GM19467 (cell line): ENCODE data around the gene BTC.
"Not testable (repeated sequence)": the region's sequence is repeated elsewhere in the genome, so short reads cannot be mapped to it uniquely, and the experiment has no call there.

Source experiments
- ATAC-seq: cut with Tn5 transposase; IDR thresholded peaks from one replicate; pipeline ENCODE4 v1.9.1; 2021; ENCODE audit warnings: mild to moderate bottlenecking, moderate library complexity; ENCODE audit not compliant: unreplicated experiment

BTC gene, protein sequence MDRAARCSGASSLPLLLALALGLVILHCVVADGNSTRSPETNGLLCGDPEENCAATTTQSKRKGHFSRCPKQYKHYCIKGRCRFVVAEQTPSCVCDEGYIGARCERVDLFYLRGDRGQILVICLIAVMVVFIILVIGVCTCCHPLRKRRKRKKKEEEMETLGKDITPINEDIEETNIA

DNA sequence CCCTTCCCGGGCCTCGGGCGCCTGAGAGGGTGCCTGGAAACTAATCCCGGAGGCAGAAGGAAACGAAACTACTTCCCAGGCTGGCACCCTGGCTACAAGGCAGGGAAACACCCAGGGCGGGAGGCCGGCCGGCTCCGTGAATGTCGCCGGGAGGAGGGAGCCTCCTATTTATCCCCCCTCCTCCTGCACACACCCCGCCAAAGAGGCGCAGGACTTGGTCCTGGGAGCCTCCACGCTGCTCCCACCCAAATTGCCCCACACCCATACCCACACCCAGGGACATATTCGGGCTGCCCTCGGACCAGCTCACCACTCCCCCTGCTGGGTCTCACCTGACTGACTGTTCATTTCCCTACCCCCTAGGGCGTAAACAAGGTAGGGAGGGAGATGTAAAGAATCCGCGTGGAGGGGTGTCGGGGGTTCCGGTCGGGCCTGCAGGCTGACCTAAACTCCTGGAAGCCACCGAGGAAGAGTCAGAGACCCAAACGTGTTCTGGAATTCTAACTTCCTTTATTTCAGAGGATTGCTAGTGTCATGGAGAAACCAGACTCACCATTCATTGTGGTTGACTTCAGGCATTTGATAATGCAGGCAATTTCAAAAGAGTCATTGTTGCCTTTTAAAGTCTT lies at the start of gene BTC:
Gene BTC, minus strand, starts transcription at position 142 of the 629 bp plus-strand sequence. CDS start 198 bp downstream, outside the sequence.
- ATAC-seq = no peak

DNA sequence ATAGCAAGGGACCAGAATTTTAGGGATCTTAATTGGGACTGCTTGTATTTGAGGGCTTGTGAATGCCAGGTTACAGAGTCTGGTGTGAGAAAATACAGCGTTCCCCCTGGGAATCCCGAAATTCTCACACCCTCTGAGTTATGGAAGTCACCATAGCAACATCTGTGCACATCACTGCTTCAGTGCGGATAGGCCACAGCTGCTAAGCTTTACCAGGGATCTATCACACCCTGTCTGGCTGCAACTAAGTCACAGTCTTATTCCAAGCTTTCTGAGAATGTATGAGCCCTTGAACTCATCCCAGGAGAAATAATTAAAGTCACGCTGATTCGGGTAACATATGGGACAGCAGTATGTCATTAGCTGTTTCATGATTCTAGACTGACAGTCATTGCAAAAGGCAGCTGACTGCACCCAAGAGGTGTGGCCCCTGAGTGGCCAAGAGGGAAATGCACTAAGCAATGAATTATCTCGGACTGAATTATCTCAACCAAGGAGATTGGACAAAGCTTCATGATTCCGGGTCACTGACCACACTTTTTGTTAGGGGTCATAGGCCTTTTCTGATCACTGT lies 46.7 kb upstream of the BTC start:
- no peak for ATAC-seq

DNA sequence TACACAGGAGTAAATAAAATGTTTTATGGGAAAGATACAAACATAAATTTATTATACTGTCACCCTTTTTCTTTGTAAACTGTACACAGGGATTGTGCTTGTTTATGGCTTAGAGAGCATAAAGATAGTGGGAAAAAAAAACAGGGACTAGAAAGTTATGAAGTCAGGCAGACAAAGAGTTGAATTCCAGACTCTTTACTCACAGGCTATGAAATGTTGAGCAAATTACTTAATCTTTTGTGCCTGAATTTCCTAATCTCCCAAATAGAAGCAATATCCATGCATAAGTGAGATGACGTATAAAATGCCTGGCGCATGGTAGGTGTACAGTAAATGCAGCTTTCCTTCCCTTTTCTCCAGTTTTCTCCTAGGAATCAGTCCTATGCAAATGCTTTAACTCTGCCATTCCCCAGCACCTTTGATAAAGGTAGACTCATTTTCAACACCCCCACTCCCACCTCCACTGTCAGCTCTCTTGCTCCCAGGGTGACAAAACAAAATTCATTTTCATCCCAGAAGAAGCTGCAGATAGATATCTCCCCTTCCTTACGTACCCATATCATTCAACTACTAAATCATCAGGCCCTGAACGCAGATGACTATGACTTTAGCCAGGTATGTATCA lies 44.5 kb upstream of the BTC start:
- no peak for ATAC-seq

DNA sequence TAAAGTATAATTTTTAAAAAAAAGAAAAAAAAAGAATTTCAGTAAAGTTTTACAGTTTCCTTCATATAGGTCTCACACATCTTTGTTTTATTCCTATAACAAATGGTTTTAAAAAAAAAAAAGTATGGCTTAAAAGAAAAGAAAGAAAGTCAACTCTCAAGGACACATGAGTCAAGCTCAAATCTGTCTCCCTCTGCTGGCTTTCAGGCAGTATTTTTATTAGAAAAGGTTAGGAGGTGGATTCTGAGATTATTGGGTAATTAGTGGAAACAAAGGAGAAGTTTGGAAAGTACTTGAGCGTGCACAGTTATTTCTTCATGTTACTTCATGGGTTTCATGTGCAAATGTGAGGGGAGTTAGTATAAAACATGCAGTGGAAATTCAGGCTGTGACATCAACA lies 36.6 kb upstream of the BTC start:
- ATAC-seq = no peak

DNA sequence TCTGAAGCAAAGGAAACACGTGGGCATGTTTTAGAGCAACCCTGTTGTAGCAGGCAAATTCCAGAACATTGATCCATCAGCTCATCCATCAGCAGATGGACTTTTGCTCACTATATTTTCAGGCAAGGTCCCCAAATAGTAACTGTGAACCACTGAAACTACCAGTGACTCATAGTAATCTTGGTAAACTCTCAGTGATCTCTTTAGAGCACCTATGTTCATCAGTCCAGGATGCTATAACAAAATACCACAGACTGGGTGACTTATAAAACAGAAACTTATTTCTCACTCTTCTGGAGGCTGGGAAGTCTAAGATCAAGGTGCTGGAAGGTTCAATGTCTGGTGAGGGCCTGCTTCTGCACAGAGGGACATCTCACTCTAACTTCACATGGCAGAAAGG lies 28.9 kb upstream of the BTC start:
- no peak for ATAC-seq

DNA sequence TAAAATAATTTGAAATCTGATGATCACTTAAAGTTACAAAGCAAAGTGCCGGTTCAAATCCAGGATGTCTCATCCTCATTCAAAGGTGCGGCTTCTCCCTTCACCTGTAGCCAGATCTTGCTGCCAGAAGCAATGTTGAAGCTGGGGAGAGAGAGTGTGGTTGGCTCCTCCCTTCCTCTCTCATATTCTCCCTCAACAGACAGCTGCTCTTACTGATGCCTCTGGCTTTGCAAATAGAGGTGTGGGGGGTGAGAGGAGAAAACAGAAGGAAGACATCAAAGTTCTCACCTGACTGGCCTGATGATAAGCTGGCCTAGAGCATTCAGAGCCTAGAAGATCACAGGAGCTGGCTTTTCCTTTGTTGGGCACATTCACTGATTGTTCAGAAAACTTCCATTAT lies 28.3 kb upstream of the BTC start:
- no peak for ATAC-seq

DNA sequence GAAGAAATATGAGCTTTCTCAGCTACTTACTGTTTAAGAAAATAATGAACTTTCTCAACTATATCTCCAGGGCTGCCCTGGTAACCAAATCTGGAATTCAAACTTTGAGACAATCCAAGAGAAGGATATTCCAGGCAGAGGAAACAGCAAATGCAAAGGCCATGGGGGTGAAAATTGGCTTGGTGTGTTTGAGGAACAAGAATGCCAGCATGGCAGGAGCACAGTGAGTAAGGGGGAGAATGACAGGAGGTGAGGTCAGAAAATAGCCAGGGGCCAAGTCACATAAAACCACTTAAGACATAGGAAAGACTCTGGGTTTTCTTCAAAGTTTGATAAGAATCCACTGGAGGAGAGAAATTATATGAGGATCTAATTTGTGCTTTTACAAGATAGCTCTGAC lies 27.2 kb upstream of the BTC start:
- ATAC-seq = no peak

DNA sequence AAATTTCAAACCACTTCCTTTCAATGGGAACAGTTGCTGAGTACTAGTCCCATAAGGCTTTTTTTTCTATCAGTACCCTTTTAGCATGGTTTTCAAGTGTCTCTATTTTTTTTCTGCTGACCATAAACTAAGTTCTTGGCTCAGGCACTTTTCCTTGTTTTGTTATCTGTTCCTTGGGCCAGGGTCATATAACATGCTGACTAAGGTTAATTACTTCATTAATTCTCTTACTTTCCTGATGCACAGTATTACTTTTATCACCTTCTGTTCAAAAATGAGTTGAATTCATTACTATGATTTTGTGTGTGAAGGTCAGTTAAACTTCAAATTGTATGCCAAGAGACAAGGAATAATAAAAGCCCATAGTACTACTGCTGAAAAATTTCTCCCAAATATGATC lies 19.7 kb upstream of the BTC start:
- ATAC-seq = no peak

DNA sequence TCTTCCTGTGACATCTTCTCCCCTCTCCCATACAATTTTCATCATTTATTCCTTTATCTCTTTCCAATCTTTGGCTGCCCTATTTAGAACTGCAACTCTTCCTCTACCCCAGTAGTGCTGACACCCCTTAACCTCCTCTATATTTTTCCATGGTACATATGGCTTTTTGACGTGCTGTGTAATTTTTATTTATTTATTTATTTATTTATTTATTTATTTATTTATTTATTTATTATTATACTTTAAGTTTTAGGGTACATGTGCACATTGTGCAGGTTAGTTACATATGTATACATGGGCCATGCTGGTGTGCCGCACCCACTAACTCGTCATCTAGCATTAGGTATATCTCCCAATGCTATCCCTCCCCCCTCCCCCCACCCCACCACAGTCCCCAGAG lies 17.7 kb upstream of the BTC start:
- ATAC-seq = not testable (repeated sequence)

DNA sequence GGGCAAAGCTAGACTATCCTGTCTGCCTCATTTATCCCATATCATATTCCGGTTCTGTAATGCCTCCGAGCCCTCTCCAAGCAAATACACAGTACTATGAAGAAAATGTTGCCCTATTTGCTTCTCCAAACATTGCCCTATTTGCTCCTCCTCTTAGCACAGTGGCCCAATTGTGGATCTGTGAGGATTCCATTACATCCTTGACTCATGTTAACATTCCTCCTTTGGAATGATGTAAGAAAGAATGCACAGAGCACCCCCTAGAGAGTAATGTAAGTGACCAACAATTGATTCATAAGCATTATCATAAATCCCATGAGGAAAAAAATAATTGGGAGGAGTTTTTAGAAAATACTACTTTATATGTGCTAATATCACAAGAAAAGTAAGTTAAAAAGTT lies 11.3 kb upstream of the BTC start:
- no peak for ATAC-seq

DNA sequence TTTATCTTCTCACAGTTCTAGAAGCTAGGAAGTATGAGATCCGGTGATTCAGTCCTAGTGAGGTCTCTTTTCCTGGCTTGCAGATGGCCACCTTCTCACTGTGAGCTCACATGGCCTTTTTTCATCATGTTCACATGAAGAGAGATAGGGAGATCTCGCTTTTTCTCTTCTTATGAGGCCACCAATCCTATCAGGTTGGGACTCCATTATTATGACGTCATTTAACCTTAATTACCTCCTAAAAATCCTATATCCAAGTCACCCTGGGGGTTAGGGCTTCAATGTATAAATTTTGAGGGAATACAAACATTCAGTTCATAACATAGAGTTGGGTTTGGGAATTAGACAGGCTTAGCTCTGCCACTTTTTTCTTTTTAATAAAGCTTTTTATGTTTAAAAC lies 6.0 kb upstream of the BTC start:
- ATAC-seq = no peak

DNA sequence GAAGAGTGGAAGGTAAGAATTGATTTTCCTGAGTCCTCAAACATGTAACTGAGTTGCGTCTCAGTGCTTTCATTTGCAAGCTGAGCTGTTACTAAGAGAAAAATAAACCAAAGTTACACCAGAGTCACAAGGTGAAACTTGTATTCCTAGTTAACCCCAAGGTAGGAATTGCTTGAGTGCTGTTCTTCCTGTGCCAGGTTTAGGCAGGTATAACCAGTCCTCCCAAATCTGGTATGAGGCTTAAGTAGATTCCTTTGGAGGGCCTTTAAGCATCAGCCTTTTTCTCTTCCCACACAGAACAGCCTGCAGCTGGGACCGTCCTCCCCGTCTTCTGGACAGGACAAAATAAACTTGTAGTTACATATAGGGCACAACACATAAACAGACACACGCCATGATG lies 2.3 kb upstream of the BTC start:
- no peak for ATAC-seq

DNA sequence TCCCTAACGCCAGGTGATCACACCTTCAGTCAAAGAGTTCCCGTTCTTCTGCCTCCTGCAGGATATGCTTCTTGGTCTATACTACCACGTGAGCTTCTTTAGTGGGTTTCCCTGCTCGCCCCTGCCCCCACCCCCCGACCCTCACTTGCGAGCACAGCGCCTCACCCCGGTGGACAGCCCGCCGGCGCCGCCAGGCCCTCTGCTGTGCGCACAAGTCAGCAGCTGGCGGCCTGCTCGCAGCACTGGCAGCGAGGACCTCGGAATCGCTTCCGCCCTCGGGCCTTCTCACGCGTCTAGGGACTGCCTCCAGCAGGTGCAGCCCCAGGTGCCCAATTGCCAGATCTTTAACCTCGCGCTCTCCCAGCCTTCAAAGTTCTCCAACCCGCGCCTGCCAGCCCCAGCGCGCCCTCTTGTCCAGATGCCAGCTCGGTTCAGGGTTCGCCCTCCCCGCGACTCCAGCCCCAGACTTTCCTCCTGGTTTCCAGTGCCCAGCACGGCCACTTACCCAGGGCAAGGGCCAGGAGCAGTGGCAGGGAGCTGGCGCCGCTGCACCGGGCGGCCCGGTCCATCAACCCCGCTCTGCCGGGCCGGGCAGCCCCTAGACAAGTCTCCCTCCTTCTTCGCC lies 454 bp downstream of the BTC start:
- ATAC-seq = no peak

DNA sequence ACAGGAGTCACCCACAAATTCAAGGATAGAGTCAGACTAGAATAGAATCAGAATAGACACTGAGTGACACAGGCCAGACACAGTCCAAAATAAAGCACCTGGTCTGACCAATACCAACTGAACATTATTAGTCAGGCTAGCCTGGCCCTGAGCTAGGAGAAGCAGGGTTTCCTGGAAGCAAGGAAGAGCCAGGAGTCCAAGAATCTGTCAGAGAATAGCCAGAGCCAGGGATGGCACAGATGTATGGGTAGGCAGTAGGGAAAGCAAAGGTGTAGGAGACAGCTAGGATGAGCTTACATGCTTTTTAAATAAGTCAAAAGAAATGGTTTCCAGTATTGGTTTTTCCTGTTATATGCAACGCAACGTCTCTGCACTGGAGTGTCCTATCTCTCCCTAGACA lies 3.7 kb downstream of the BTC start:
- ATAC-seq = no peak

DNA sequence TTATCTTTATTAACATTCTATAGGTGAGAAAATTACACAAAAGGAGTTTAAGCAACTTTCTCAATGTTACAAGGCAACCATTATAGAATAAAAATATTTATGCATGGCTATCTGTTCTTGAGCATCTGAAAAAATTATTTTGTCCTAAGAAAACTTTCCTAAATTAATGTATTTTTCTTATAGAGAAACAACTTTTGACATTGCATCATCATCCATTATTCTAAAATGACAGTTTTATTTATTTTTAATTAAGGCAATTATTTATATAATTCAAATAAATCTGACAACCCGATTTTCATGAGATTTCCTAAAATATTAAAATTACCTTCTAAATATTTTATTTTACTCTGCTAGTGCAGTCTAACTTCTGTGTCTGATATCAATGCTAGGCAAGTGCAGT lies 4.8 kb downstream of the BTC start:
- ATAC-seq = no peak

DNA sequence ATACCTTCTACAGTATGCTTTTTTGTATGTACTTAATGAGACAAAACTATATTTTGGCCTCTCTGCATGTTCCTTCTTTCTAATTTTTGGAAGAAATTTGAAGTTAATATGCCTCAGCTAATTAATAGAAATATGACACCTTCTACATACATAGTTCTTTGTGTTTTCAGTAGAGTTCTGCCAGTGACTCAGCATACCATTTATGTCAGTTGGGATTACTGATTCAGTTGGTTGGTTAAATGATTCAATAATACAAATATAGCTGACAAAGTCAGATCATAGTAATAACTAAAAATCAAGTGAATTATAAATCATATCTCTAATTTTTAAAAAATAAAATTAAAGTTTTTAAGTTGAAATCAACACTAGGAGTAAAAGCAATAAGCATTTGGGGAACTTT lies 16.8 kb downstream of the BTC start:
- ATAC-seq = no peak

DNA sequence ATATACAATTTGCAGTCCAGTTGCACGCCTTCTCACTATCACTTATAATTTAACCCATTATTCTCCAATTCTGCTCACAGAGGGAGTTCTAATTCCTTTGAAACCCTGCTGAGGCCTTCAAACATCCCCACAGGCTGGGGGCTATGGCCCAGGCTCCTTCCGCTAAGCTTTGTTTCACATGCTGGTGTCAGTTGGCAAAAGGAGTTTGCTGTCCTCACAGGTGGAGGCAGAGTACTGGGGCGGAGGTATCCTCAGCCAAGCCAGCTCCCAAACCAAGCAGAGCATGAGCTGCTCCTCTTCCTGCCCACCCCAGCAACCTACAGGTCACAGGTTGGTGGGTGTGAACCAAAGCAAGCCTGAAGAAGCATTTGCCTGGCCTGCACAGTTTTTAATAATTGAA lies 21.5 kb downstream of the BTC start:
- ATAC-seq = no peak

DNA sequence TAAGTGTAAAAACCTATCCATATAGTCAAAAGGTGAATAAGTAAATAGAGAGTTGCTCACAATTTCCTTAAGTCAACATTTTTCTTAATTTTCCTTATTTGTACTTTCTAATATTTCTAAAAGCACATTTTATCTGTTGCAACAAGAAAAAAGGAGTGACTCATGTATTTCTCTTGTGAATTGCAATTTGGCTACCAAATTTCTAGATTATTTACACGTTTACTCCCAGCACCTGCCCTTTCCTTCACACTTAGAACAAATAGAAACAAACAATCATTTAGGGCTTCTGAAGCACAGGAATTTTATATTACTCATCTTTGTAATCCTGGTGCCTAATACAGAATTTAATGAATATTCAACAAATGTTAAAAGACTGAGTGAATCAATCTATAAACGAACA lies 22.2 kb downstream of the BTC start:
- ATAC-seq = no peak

DNA sequence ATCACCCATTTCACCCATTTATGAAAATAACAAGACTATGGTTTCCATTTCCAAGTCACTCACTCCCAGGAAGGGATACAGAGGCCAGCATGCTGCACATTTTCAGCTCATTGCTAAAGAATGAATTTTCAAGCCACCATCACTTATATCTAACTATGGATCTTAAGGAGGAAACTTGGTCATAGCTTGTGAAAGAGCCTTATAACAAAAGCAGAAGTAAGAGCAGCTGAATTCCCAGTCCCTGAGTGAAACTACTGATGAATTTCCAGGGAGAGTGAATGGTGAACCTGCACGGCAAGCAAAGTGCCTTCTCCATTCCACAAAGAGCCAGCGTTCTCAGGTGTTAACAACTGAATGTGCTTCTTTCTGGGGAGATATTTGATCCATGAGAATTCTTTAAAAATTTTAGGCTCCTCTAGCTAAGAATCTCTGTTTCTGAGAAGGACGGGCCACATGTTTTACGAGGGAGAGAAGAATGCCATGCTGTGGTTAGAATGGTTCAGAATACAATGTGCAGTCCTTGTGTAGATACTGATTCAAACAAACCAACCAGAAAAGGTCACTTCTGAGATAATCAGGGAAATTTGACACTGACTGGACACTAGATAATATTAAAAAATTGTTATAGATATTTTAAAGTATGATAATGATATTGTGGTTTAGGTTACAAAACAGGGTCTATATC lies 24.0 kb downstream of the BTC start:
- ATAC-seq = no peak

DNA sequence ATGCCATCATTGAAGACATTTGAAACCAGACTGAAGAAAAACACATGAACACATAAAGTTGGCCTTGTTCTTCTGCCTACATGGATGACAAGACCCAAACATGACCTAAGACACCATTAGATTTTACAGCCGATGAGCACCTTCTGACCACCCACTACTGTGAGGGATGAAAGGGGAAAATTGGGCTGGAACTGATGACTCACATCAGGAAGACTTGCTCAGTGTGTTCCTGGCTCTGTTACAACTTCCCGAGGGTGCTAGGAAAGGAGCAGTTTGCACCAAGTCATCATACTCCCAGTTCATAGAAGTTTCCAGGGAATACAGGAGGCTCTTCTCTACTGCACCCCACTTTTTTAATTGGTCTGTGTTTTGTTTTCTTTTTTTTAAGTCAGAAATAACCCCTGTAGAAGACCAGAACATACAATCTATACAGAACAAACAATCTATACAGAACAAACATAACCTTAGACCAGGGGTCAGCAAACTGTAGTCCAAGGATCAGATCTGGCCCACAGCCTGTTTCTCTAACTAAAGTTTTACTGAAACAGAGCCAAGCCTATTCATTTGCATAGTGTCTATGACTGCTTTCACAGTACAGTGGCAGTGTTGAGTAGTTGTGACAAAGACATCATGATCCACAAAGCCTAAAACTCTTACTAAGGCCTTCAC lies 25.3 kb downstream of the BTC start:
- peak; percentile 54 for ATAC-seq

DNA sequence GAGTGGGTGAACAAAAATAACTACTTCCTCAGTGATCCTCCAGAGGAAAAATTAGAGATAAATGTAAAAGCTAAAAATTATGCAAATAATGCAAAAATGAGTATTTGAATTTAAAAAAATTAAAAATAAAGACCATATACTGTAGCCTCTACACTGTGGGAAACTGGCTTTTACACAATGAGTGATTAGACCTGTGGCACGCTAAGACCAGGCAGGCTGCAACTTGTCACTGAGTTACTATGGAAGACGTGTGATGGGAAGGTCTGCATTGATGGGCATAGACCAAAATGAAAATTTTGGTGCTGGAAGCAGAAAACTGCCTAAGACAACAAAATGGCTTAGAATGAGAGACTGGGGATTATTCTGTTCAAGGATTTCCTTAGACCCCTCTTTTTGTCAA lies 30.2 kb downstream of the BTC start:
- no peak for ATAC-seq
